ENCODE measurements around the gene LRRC53.

The LRRC53 gene

GRCh38 chr1:74434321-74434720 lies 78.1 kb downstream of the LRRC53 start:
- H3K4me3 ChIP-seq (ENCODE audit: low read depth, low read length): no peak overlapping the region

- H3K4me3 ChIP-seq (ENCODE audit: low read depth, low read length): no peak overlapping the region
Observed at GRCh38 chr1:74432325-74432724, 80.1 kb downstream of the LRRC53 start.

GRCh38 chr1:74431531-74431930 lies 80.9 kb downstream of the LRRC53 start:
- H3K4me3 ChIP-seq (ENCODE audit: low read depth, low read length): no peak overlapping the region

- H3K4me3 ChIP-seq (ENCODE audit: low read depth, low read length): no peak overlapping the region
Observed at GRCh38 chr1:74430342-74430934, 82.0 kb downstream of the LRRC53 start.

GRCh38 chr1:74429580-74429979 lies 82.8 kb downstream of the LRRC53 start:
- no peak overlapping the region for H3K4me3 ChIP-seq (ENCODE audit: low read depth, low read length)

- H3K4me3 ChIP-seq (ENCODE audit: low read depth, low read length): no peak overlapping the region
Observed at GRCh38 chr1:74427681-74428080, 84.7 kb downstream of the LRRC53 start.

GRCh38 chr1:74426208-74426937 lies 86.0 kb downstream of the LRRC53 start:
- H3K4me3 ChIP-seq (ENCODE audit: low read depth, low read length): no peak overlapping the region

- H3K4me3 ChIP-seq (ENCODE audit: low read depth, low read length): no peak overlapping the region
Observed at GRCh38 chr1:74425676-74426075, 86.7 kb downstream of the LRRC53 start.

- H3K4me3 ChIP-seq (ENCODE audit: low read depth, low read length): no peak overlapping the region
Observed at GRCh38 chr1:74423471-74423870, 88.9 kb downstream of the LRRC53 start.

GRCh38 chr1:74422421-74423292 lies 89.8 kb downstream of the LRRC53 start:
- H3K4me3 ChIP-seq (ENCODE audit: low read depth, low read length): no peak overlapping the region

GRCh38 chr1:74420467-74420866 lies 91.9 kb downstream of the LRRC53 start:
- no peak overlapping the region for H3K4me3 ChIP-seq (ENCODE audit: low read depth, low read length)

Measured in iPS-11a (cell line).